Sigmoid colon (tissue), 4 donors: ENCODE data around the gene DEFB132.

Experiments
- CTCF ChIP-seq, 4 experiments: fragments of 450-650 bp in 3 of 4; fragments of 200-600 bp in 1 of 4; IDR thresholded peaks; one replicate each; pipeline ENCODE4 v1.5.1; 2016 to 2019; ENCODE audit warnings: antibody characterized with exemption in 4 of 4, mild to moderate bottlenecking in 3 of 4, moderate library complexity in 2 of 4
- EP300 ChIP-seq, 4 donors: sonication (generic); formaldehyde crosslinking; IDR thresholded peaks; one replicate each; pipeline ENCODE4 v1.6.1; 2017; ENCODE audit warnings: antibody characterized with exemption in 4 of 4
- POLR2AphosphoS5 ChIP-seq, 4 donors: sonication (generic); formaldehyde crosslinking; IDR thresholded peaks; one replicate each; pipeline ENCODE4 v1.6.1; 2017; ENCODE audit warnings: antibody characterized with exemption in 4 of 4

DNA sequence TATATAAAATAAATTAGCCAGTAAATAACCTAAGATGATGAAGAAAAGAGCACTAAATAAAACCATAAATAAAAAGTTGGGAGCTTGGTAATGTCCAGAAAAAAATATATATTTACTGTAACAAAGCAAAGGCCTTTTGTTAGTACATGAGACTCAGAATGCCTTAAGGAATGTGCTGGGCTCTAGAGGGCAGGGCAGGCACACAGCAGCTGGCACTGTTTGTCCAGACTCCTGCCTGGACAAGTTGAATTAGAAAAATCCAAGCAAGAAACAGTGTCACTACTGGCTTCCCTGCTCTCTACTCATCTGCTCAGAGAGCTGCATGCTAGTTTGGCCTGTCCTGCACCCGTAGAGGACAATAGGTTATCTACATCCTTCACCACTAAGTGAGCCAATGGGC is 21.6 kb upstream of the DEFB132 start:
- TF ChIP-seq CTCF (IDR thresholded peaks at IDR 0.05) (no peak), EP300 (IDR thresholded peaks at IDR 0.05) (no peak), POLR2AphosphoS5 (IDR thresholded peaks at IDR 0.05) (no peak)
